ENCODE results near the gene CCDC148. TPM values are rescaled to one million over a fixed set of nuclear protein-coding genes. Genes with fewer than 3 reads are reported as not detected.

The CCDC148 gene
- polyA plus RNA-seq, 4 donors, result 0.09 to 0.37 TPM; not detected in 2

DNA sequence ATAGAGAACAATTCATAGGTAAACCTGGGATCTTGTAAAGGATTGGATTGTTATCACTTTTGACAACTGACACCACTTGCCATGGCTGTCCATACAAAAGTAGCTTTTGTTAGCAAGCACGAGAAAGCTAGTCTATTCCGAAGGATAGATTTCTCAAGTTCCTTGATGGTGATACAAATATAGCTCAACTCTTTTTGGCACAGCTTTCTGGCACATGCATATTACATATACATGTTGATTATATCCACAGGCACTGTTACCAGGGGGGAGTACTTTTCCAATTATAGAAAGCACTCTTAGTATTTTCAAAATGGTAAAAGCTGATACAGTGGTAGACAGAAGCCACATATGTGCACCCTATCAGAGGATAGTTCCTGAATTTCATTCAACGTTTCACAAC is 186.0 kb downstream of the CCDC148 start:
- Histone ChIP-seq H3K4me3 (ENCODE audit: low read depth in 1 of 3, low read length in 3 of 3) (no peak overlapping the region), H3K27ac (ENCODE audit: low read depth in 1 of 3, low read length in 2 of 3) (no peak overlapping the region), H3K9me3 (ENCODE audit: control insufficient read depth in 2 of 2, insufficient read depth in 1 of 2, low read depth in 1 of 2, low read length in 1 of 2) (no peaks in the 10 kb centered on the region), H3K36me3 (ENCODE audit: control insufficient read depth in 3 of 3, insufficient read depth in 2 of 3, low read depth in 1 of 3, low read length in 3 of 3) (no peaks in the 10 kb centered on the region), H3K4me1 (ENCODE audit: control insufficient read depth in 3 of 3, insufficient read depth in 2 of 3, low read depth in 1 of 3, low read length in 2 of 3) (no peaks in the 10 kb centered on the region), H3K27me3 (ENCODE audit: control insufficient read depth in 3 of 3, insufficient read depth in 3 of 3, low read length in 3 of 3) (no peaks in the 10 kb centered on the region)
- 83 to 92% (median 87%) methylated on average over 3 of the region's 3 CpGs for WGBS, 3 donors
- DNase-seq (no peak), FAIRE-seq (no peak)

- no peak overlapping the region for H3K4me3 ChIP-seq (ENCODE audit: low read depth in 1 of 3, low read length in 3 of 3)
- no peaks in the 10 kb centered on the region for H3K9me3 ChIP-seq (ENCODE audit: control insufficient read depth in 2 of 2, insufficient read depth in 1 of 2, low read depth in 1 of 2, low read length in 1 of 2)
- no peak overlapping the region for H3K27ac ChIP-seq (ENCODE audit: low read depth in 1 of 3, low read length in 2 of 3)
- FAIRE-seq (no peak), DNase-seq (peak; percentile 13 to 40)
- 39 to 84% (median 55%) methylated on average over 2 of the region's 2 CpGs for WGBS, 3 donors
- H3K36me3 ChIP-seq (ENCODE audit: control insufficient read depth in 3 of 3, insufficient read depth in 2 of 3, low read depth in 1 of 3, low read length in 3 of 3), result no peaks in the 10 kb centered on the region
- H3K4me1 ChIP-seq (ENCODE audit: control insufficient read depth in 3 of 3, insufficient read depth in 2 of 3, low read depth in 1 of 3, low read length in 2 of 3), result no peaks in the 10 kb centered on the region
- no peaks in the 10 kb centered on the region for H3K27me3 ChIP-seq (ENCODE audit: control insufficient read depth in 3 of 3, insufficient read depth in 3 of 3, low read length in 3 of 3)
Measured at GRCh38 chr2:158269143-158269542, 187.4 kb downstream of the CCDC148 start.

DNA sequence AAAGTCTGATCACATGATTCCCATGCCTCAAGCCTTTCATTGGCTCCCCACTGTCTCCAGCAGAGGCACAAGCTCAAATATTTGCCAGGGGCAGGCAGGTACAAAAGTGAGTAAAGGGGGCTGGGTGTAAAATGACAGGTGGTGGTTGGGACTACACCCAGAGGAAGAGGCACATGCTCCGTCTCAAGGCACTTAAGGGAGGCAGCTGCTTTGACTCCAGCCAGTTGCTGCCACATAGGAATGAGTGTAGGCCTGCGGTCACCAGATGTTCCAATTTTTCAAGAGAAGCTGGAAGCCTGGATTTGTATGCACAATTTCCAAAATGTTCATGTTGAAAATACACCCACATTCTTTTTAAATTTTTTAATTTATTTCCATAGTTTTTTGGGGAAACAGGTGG is 190.4 kb downstream of the CCDC148 start:
- DNase-seq (peak in 1 of 2 donors; percentile 3), FAIRE-seq (no peak)
- H3K27me3 ChIP-seq (ENCODE audit: control insufficient read depth in 3 of 3, insufficient read depth in 3 of 3, low read length in 3 of 3), result no peaks in the 10 kb centered on the region
- no peaks in the 10 kb centered on the region for H3K9me3 ChIP-seq (ENCODE audit: control insufficient read depth in 2 of 2, insufficient read depth in 1 of 2, low read depth in 1 of 2, low read length in 1 of 2)
- no peak overlapping the region for H3K4me3 ChIP-seq (ENCODE audit: low read depth in 1 of 3, low read length in 3 of 3)
- WGBS, 3 donors, result 75 to 78% (median 78%) methylated on average over 2 of the region's 2 CpGs
- no peaks in the 10 kb centered on the region for H3K36me3 ChIP-seq (ENCODE audit: control insufficient read depth in 3 of 3, insufficient read depth in 2 of 3, low read depth in 1 of 3, low read length in 3 of 3)
- H3K4me1 ChIP-seq (ENCODE audit: control insufficient read depth in 3 of 3, insufficient read depth in 2 of 3, low read depth in 1 of 3, low read length in 2 of 3), result no peaks in the 10 kb centered on the region
- H3K27ac ChIP-seq (ENCODE audit: low read depth in 1 of 3, low read length in 2 of 3), result no peak overlapping the region

- DNase-seq, result no peak
- no peaks in the 10 kb centered on the region for H3K27me3 ChIP-seq (ENCODE audit: control insufficient read depth in 3 of 3, insufficient read depth in 3 of 3, low read length in 3 of 3)
- FAIRE-seq, result no peak
- no peak overlapping the region for H3K27ac ChIP-seq (ENCODE audit: low read depth in 1 of 3, low read length in 2 of 3)
- 78 to 89% (median 81%) methylated on average over 2 of the region's 2 CpGs for WGBS, 3 donors
- no peak overlapping the region for H3K4me3 ChIP-seq (ENCODE audit: low read depth in 1 of 3, low read length in 3 of 3)
- H3K4me1 ChIP-seq (ENCODE audit: control insufficient read depth in 3 of 3, insufficient read depth in 2 of 3, low read depth in 1 of 3, low read length in 2 of 3), result no peaks in the 10 kb centered on the region
- no peaks in the 10 kb centered on the region for H3K36me3 ChIP-seq (ENCODE audit: control insufficient read depth in 3 of 3, insufficient read depth in 2 of 3, low read depth in 1 of 3, low read length in 3 of 3)
- no peaks in the 10 kb centered on the region for H3K9me3 ChIP-seq (ENCODE audit: control insufficient read depth in 2 of 2, insufficient read depth in 1 of 2, low read depth in 1 of 2, low read length in 1 of 2)
Measured at GRCh38 chr2:158255257-158255656, 201.3 kb downstream of the CCDC148 start.

GRCh38 chr2:158253170-158253569 is 203.4 kb downstream of the CCDC148 start:
- no peak overlapping the region for H3K4me3 ChIP-seq (ENCODE audit: low read depth in 1 of 3, low read length in 3 of 3)
- WGBS, 3 donors, result 84 to 95% (median 89%) methylated on average over 1 of the region's 1 CpG
- H3K4me1 ChIP-seq (ENCODE audit: control insufficient read depth in 3 of 3, insufficient read depth in 2 of 3, low read depth in 1 of 3, low read length in 2 of 3), result no peaks in the 10 kb centered on the region
- H3K9me3 ChIP-seq (ENCODE audit: control insufficient read depth in 2 of 2, insufficient read depth in 1 of 2, low read depth in 1 of 2, low read length in 1 of 2), result no peaks in the 10 kb centered on the region
- DNase-seq, result no peak
- no peaks in the 10 kb centered on the region for H3K27me3 ChIP-seq (ENCODE audit: control insufficient read depth in 3 of 3, insufficient read depth in 3 of 3, low read length in 3 of 3)
- FAIRE-seq, result no peak
- H3K27ac ChIP-seq (ENCODE audit: low read depth in 1 of 3, low read length in 2 of 3), result no peak overlapping the region
- H3K36me3 ChIP-seq (ENCODE audit: control insufficient read depth in 3 of 3, insufficient read depth in 2 of 3, low read depth in 1 of 3, low read length in 3 of 3), result no peaks in the 10 kb centered on the region

DNA sequence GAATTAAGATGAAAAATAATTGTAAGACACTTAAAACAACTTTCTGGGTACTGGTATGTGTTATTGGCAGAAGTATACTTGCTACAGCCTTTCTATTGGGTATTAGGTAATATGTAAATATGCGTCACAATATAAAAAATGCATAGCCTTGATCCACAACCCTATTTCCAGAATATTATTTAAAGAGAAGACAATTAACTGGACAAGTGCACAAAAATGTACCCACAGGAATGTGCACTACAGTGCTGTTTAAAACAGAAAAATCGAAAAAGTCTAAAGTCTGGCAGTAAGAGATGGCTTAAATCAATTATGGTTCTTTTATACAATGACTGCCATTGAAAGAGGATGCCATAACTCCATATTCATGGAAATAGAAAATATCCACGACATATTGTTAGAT is 205.2 kb downstream of the CCDC148 start:
- Histone ChIP-seq H3K4me1 (ENCODE audit: control insufficient read depth in 3 of 3, insufficient read depth in 2 of 3, low read depth in 1 of 3, low read length in 2 of 3) (no peaks in the 10 kb centered on the region), H3K27me3 (ENCODE audit: control insufficient read depth in 3 of 3, insufficient read depth in 3 of 3, low read length in 3 of 3) (no peaks in the 10 kb centered on the region), H3K36me3 (ENCODE audit: control insufficient read depth in 3 of 3, insufficient read depth in 2 of 3, low read depth in 1 of 3, low read length in 3 of 3) (no peaks in the 10 kb centered on the region), H3K9me3 (ENCODE audit: control insufficient read depth in 2 of 2, insufficient read depth in 1 of 2, low read depth in 1 of 2, low read length in 1 of 2) (no peaks in the 10 kb centered on the region), H3K27ac (ENCODE audit: low read depth in 1 of 3, low read length in 2 of 3) (no peak overlapping the region), H3K4me3 (ENCODE audit: low read depth in 1 of 3, low read length in 3 of 3) (no peak overlapping the region)
- 73 to 86% (median 82%) methylated on average over 3 of the region's 3 CpGs for WGBS, 3 donors
- FAIRE-seq, result no peak
- no peak for DNase-seq

DNA sequence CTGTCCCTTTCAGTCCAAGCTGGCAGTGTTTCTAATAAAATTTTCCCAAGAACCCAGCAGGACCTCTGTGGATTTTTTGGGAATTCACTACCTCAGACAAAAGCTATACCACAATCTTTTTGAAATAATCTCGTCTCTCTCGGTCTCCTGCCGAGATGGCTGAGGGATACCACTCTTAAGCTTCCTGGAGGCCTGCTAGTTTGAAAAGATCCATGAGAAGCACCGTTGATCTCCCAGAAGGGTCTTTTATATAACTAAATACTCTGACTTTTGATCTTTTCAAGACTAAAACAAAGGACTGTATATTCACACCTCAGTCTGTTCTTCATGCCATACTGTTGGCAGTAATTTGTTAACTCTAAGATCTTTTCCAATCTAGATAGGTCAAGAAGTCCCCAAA is 213.2 kb downstream of the CCDC148 start:
- no peak overlapping the region for H3K4me3 ChIP-seq (ENCODE audit: low read depth in 1 of 3, low read length in 3 of 3)
- H3K27ac ChIP-seq (ENCODE audit: low read depth in 1 of 3, low read length in 2 of 3), result no peak overlapping the region
- 62 to 91% (median 90%) methylated on average over 4 of the region's 4 CpGs for whole genome bisulfite sequencing, 3 donors
- H3K4me1 ChIP-seq (ENCODE audit: control insufficient read depth in 3 of 3, insufficient read depth in 2 of 3, low read depth in 1 of 3, low read length in 2 of 3), result no peaks in the 10 kb centered on the region
- H3K36me3 ChIP-seq (ENCODE audit: control insufficient read depth in 3 of 3, insufficient read depth in 2 of 3, low read depth in 1 of 3, low read length in 3 of 3), result no peaks in the 10 kb centered on the region
- no peaks in the 10 kb centered on the region for H3K27me3 ChIP-seq (ENCODE audit: control insufficient read depth in 3 of 3, insufficient read depth in 3 of 3, low read length in 3 of 3)
- no peaks in the 10 kb centered on the region for H3K9me3 ChIP-seq (ENCODE audit: control insufficient read depth in 2 of 2, insufficient read depth in 1 of 2, low read depth in 1 of 2, low read length in 1 of 2)
- DNase-seq, result no peak
- no peak for FAIRE-seq

DNA sequence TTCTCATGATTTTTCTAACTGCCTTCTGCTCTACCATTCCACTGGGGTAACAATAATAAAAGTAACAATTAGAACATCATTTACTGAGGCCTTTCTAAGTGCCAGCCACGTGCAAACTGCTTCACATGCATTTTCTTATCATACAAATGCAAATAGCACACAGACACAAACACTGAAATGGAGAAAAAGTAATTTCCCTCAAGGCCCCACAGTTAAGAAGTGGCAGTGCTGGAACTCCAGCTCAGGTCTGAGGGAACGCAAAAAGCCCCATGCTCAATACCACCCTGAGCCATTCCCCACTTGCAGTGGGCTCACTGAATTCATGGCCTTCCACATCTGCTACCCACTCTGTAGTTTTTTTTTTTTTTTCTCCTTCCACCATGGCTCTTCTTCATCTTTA is 214.3 kb downstream of the CCDC148 start:
- FAIRE-seq, result no peak
- peak in 1 of 2 donors; percentile 9 for DNase-seq
- H3K36me3 ChIP-seq (ENCODE audit: control insufficient read depth in 3 of 3, insufficient read depth in 2 of 3, low read depth in 1 of 3, low read length in 3 of 3), result no peaks in the 10 kb centered on the region
- WGBS, 3 donors, result 62 to 75% (median 67%) methylated on average over 2 of the region's 2 CpGs
- no peaks in the 10 kb centered on the region for H3K9me3 ChIP-seq (ENCODE audit: control insufficient read depth in 2 of 2, insufficient read depth in 1 of 2, low read depth in 1 of 2, low read length in 1 of 2)
- no peaks in the 10 kb centered on the region for H3K4me1 ChIP-seq (ENCODE audit: control insufficient read depth in 3 of 3, insufficient read depth in 2 of 3, low read depth in 1 of 3, low read length in 2 of 3)
- no peaks in the 10 kb centered on the region for H3K27me3 ChIP-seq (ENCODE audit: control insufficient read depth in 3 of 3, insufficient read depth in 3 of 3, low read length in 3 of 3)
- H3K27ac ChIP-seq (ENCODE audit: low read depth in 1 of 3, low read length in 2 of 3), result no peak overlapping the region
- no peak overlapping the region for H3K4me3 ChIP-seq (ENCODE audit: low read depth in 1 of 3, low read length in 3 of 3)

- Histone ChIP-seq H3K27me3 (ENCODE audit: control insufficient read depth in 3 of 3, insufficient read depth in 3 of 3, low read length in 3 of 3) (no peaks in the 10 kb centered on the region), H3K36me3 (ENCODE audit: control insufficient read depth in 3 of 3, insufficient read depth in 2 of 3, low read depth in 1 of 3, low read length in 3 of 3) (no peaks in the 10 kb centered on the region), H3K4me3 (ENCODE audit: low read depth in 1 of 3, low read length in 3 of 3) (no peak overlapping the region), H3K9me3 (ENCODE audit: control insufficient read depth in 2 of 2, insufficient read depth in 1 of 2, low read depth in 1 of 2, low read length in 1 of 2) (peaks cover 0 to 2% of the 10 kb centered on the region in 2 donors), H3K27ac (ENCODE audit: low read depth in 1 of 3, low read length in 2 of 3) (no peak overlapping the region), H3K4me1 (ENCODE audit: control insufficient read depth in 3 of 3, insufficient read depth in 2 of 3, low read depth in 1 of 3, low read length in 2 of 3) (no peaks in the 10 kb centered on the region)
- DNase-seq (no peak), FAIRE-seq (no peak)
- WGBS, 3 donors, result 46 to 48% (median 48%) methylated on average over 2 of the region's 2 CpGs
Measured at GRCh38 chr2:158240975-158241374, 215.6 kb downstream of the CCDC148 start.
